Putamen (tissue), 1 donor: ENCODE measurements around the gene TUBGCP6.
"Not testable (repeated sequence)": the region's sequence is repeated elsewhere in the genome, so short reads cannot be mapped to it uniquely, and the experiment has no call there.

Experiments
- DNase-seq: peaks from one replicate; pipeline ENCODE4 v3.0.0-alpha.2; 2016; ENCODE audit warnings: low spot score

The TUBGCP6 gene

GRCh38 chr22:50168490-50169180 is 76.2 kb downstream of the TUBGCP6 start:
- DNase-seq, result not testable (repeated sequence)

- no peak for DNase-seq
Observed at GRCh38 chr22:50167689-50168489, 76.9 kb downstream of the TUBGCP6 start.
